HG02938 (cell line): ENCODE results near the gene MANEA.
A peak's percentile ranks its signal among the peaks of the same experiment; 100 is the strongest.
"Not testable (repeated sequence)": the region's sequence is repeated elsewhere in the genome, so short reads cannot be mapped to it uniquely, and the experiment has no call there.

ENCODE experiments used
- ATAC-seq: cut with Tn5 transposase; IDR thresholded peaks from one replicate; pipeline ENCODE4 v1.9.1; 2021; ENCODE audit warnings: mild to moderate bottlenecking, moderate library complexity; ENCODE audit not compliant: unreplicated experiment

MANEA gene, protein sequence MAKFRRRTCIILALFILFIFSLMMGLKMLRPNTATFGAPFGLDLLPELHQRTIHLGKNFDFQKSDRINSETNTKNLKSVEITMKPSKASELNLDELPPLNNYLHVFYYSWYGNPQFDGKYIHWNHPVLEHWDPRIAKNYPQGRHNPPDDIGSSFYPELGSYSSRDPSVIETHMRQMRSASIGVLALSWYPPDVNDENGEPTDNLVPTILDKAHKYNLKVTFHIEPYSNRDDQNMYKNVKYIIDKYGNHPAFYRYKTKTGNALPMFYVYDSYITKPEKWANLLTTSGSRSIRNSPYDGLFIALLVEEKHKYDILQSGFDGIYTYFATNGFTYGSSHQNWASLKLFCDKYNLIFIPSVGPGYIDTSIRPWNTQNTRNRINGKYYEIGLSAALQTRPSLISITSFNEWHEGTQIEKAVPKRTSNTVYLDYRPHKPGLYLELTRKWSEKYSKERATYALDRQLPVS

DNA sequence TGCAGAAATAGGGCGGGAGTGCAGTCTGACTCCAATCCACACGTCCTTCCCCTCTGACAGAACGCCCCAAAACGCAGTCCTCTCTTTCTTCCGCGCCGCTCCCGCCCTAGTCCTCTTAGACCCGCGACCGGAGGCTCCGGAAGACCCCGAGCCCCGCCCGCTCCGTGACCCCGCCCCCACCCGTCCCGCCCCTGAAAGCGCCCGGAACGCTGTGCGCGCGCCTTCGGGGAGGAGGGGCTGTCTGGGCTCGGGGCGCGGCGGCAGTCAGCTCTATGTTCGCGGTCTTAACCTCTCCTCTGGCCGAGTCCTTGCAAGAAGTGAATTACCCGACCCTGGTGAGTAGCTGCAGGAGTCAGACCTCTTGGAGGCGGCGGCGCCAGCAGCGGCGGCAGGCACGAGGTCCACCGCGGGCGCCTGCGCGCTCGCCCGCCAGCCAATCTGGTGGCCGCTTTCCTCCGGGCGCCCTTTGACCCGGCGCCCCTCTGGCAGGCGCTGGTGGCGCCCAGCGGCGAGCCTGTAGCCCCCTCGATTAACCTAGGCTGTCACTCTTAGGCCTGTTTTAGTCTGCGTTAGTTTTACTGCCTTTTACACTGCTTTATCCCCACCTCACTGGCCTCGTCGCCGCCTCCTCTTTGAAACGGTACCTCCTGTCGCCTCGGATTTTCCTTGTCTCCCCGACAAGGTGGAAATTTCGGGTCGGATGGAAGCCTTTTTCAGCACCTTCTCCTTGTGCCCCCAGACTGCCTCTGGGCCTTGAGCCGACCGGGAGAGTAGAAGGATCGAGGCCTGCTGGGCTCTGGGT lies at the start of gene MANEA:
Gene MANEA (plus strand): TSS at position 232 of the 802 bp plus-strand sequence. CDS start 8,905 bp downstream, outside the sequence.
- peak; percentile 77 for ATAC-seq

DNA sequence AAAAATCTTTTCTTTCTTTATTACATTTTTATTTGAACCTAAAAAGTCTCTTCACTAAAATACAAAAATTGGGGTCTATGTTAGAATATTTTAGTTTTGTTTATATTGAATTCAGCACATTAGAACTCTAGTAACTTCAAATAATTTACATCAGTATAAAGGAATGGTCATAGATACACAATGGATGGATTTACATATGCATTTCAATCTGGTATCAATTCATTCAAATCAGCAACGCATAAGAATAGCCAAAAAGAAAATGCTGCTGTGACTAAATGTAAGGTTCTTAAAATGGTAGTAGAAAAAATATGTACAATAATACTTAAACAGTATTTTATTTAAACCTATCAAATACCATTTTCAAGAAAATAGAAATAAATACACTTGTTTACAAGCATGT lies 47.6 kb upstream of the MANEA start:
- no peak for ATAC-seq

DNA sequence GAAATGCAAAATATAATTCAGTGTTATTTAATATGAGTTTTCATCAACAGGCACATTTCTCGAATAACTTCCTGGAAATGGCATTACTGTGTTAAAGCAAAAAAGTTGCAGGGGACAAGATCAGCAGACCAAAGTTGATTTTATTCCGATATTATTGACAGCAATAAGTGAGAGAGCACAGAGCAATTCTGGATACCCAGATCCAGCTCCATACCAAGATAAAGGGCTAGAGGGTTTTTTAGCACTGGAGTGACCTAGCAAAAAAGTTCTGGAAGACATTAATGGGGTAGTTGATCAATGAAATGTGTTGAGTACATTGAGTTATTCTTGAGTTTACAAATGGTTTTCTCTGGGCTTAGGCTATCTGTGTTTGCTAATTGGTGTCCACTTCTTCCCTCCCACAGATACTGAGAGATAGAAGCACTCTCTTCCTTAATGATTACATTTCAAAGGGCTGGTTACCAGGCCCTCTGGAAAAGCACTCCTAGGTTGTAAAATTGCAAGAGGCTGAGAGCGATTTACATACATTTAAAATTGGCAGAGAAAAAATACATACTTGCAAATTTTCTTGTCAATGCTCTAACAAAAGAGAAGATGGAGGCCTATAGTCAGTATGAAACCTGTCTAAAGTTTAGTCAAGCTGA lies 47.0 kb upstream of the MANEA start:
- ATAC-seq: no peak

DNA sequence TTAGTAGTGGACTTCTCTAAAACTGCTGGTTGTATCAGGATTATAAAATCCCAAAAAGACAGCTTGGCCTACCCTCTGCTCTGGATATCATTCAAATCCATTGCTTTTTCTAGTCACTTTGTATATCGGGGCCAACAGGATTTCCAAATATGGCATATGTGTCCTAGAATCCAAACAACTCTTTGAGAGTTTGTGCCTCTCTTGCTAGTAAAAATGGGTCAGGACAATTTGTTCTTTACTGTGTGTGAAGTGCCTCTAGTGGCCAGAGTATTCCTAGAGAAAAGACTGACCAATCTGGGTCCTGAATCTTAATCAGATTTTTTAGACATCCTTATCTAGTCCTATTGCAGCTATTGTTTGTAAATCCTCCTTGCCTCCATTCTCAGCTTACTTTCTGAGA lies 33.5 kb upstream of the MANEA start:
- ATAC-seq: no peak

DNA sequence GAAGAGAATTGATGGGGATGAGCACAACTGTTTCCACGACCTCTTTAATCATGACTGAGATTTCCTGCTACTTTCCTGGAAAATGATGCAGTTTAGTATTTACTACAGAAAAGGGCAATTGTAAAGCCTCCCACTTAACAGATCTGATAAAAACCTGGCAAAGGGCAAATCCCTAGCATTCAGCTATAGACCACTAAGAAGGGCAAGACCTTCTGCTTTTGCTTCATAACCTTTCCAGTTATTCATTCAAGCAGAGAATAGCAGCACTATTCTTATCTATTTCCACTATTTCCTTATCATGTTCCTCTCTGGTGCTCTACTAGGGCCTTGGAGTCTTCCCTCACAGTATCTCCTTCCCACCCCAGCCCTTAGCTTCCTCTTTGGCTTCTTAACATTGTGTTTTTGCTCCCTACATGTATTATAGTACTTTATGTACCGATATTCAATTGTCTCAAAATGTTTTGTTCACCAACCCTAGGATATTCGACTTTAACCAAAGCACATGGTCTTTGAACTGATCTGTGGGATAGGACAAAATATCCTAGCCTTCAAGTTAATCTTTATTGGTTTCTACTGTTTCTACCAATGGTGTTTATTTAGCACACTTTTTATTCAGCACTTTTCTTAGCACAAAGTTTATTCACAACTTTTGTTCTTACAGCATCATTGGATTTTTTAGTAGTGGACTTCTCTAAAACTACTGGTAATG lies 32.7 kb upstream of the MANEA start:
- ATAC-seq: no peak

DNA sequence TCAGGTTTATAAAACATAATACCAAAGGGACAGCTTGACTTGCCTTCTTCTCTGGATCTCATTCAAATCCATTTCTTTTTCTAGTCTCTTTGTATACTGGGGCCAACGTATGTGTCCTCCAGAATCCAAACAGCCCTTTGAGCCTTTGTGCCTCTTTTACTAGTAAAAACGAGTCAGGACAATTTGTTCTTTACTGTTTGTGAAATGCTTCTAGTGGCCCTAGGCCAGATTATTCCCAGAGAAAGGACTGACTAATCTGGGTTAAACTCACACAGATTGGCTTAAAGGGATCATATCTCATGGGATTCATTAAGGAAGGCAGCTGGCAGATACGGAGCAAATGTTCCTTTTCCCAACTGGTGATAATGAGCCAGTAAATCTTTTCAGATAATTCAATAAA lies 32.1 kb upstream of the MANEA start:
- ATAC-seq: no peak

DNA sequence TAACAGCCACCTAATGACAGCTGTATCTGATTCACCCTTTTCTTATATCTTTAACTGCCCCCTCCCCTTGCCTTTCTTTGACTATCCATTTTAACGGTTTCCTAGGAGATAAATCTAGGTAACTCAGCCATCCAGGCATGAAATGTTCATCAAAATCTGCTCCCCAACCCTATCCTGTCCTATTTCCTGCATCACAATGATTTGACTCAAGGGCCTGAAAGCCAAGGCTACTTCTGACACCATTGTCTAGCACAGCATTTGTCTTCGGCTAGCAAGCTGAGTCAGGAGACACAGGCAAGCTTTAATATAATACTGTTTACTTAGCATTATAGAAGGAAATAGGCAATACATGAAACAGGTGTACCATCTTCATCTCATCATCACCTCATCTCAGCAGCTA lies 31.6 kb upstream of the MANEA start:
- ATAC-seq: no peak

DNA sequence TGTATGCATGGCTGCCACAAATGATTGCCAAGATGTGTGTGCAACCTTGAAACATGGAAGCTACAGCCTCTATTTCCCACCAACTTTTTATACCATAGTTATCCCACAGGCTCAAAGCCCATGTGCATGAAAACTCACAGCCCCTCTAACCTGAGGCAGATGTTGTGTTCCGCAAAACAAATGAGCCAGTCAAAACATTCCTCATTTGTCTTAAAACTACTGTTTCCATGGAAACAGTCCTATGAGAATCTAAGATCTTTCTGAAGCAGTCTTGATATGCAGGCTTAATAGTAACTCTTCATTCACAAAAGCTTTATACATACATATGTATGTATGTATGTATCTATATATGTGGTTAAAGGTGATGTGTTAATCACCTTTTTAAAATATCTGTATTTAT lies 31.2 kb upstream of the MANEA start:
- ATAC-seq: no peak

DNA sequence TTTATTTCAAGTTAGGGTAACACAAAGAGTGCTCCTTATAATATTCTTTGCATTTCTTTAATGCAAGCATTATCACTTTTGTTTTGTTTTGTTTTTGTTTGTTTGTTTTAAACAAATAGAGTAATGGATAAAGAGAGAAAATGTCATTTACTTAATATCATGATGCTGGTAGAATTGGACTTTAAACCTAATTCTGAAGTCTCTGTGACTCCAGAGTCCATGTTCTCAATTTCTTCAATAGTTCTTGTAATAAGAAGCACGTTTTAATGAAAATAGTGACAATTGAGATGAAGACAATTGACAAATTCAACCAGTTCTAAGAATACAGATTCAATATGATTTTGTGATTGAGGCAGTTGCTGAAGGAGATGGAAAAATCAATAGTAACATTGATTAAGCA lies 30.3 kb upstream of the MANEA start:
- ATAC-seq: no peak

DNA sequence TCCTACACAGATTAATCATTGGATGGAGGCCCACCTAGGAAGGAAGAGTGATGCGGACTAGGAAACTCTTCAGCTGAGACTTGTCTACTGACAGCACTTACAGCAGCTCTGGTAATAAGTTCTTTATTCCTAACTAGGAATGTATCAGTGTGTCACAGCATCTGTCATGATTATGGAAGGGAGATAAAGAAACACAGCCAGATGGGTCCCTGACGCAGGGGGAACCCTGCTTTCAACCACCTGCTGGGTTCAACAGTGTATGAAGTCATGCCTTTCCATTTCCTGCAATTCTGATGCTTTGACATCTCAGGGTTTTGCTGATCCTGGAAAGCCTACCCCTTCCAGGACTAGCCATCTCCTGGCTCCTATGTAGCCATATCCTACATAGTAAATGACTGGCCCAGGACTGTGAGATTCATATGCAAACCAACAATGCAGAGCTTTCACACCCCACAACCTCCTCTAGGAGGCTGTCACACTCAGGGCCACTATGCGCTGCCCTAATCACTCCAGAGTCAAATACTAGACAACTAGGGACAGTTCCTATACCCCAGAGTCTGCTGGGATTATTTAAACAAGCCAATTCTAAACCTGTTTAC lies 29.0 kb upstream of the MANEA start:
- no peak for ATAC-seq

DNA sequence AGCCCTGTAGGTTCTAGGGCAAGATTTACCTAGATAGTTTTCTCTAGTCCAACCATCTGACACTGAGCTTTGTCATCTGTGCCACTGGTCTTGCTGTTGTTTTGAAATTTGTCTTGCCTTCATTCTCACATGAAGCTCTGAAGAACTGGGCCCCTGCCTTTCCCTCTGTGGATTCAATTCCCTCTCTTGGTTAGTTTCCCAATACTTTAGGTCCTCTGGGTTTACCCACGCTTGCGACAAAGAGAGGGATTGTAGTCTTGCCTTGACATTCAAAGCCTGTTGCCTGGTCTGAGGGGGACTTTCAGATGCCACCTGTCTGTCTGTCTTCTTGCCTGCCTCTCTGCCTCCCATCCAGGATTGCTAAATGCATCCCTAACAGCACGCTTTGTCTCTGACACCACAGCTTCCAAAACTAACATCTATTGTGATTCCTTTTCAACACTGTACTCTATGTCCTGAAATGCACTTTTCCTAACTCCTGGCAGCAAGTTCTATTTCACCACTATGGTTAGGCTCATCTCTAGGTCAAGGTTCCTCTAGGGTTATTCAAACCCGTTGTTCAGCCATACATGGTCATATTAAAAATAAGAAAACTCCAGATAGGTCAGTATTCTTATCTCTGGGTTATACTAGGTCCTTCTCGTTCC lies 25.5 kb upstream of the MANEA start:
- no peak for ATAC-seq

DNA sequence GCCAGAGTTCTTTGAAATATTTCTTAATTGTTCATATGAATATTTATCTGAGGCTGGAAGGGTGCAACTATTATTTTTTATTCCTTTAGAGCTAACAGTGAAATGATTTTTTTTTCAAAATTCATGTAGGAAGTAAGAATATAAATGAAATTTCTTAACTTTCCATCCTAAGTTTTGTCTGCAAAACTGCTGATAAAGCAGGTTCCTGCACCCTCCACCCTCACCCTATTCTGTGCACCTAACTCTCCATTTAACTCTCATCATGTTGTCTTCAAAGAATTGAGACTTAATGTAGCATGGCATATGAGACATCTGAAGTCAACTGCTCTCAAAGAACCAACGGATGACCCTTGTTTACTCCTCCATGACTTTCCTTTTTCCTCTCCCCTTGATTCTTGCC lies 23.5 kb upstream of the MANEA start:
- ATAC-seq: no peak

DNA sequence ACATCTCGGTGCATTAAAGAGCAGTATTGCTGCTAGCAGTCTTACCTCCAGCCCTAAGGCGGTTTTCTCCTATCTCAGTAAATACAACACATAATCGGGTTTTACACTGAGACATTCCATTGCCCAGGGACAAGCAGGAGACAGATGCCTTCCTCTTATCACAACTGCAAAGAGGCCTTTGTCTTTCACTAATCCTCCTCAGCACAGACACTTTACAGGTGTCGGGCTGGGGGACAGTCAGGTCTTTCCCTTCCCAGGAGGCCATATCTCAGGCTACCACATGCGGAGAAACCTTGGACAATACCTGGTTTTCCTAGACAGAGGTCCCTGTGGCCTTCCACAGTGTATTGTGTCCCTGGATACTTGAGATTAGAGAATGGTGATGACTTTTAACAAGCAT lies 16.4 kb upstream of the MANEA start:
- ATAC-seq: not testable (repeated sequence)

DNA sequence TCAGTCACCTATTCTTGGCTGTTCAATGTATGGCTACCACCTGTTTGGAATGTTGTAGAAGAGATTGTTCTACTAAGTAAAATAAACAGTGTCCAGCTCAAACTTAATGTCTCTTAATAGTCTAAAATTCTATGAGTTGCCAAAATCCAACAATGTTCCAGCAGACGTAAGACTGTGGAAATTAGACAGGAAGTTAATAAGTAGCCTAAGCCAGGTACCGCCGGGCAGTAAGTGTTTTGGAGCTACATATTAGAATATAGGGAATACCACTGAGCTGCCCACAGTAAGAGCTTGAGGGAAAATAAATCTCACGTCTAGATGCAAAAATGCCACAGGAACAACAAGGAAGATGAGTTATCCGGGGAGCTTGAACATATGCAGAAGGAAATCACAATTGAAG lies 7.8 kb upstream of the MANEA start:
- ATAC-seq: no peak

DNA sequence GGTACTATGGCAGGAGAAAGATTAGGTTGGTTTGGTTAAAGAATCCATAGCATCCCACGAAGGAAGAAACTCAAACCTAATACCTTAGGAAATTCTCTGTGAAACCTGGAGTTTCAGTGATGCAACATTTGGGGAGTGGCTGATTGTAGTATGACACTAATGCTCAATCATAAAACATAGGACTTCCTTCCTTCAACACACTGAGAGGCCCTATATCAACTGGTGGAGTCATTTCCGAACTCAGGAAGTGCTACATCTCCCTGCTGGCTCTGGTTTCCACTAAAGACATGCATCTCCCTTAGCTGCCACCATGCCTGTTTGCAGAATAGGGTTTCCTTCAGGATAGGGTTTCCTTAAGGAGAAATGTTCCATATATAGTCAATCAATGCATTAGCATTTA lies 5.2 kb upstream of the MANEA start:
- ATAC-seq: no peak

DNA sequence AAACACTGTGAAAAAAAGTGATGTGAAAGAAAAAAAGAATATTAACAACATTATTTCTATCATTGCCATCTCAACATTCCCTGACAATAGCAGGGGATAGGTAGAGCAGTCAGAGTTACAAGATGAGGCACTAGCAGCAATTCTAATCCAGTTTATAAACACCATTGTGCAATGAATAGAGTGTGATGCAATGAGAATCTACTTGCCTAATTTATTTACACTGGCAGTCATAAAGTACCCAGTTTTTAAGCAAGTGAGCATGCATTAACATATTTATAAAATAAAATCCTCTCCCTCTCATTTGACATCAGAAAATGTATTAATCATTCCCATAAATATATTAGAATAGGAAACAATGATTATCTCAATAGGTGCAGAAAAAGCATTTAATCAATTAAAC lies 2.5 kb upstream of the MANEA start:
- no peak for ATAC-seq

DNA sequence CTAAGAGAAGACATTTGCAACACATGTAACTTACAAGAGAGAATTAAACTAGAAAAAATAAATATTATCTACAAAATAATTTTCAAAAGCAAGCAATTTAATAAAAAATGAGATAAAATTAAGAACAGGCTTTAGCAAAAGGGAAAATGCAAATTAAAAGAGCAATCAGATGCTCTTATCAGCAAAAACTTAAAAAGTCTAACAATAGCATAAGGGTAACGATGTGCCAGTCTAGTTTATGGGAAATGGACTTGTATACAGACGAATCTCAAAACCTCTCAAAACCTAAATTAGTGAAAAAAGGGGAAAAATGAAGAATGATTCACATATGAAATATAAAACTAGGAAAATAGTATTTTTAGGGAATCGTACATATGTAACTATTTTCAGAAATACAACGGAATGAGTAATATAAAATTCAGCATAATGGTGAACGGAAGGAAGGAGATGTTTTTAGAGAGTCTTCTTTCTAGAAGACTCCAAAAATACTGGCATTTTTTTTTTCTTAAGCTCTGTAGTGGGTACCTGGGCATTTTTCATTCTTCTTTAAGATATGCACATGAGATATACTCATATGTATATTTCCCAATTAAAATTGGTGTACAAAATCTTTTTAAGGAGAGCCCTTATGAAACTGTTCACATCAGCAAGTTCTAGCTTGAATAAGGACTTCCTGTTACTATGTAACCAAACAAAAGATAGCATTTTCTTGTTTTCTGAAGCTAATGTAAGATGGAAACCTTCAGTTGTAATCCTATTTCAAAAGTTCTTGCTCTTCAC lies 927 bp upstream of the MANEA start:
- ATAC-seq: peak; percentile 24

DNA sequence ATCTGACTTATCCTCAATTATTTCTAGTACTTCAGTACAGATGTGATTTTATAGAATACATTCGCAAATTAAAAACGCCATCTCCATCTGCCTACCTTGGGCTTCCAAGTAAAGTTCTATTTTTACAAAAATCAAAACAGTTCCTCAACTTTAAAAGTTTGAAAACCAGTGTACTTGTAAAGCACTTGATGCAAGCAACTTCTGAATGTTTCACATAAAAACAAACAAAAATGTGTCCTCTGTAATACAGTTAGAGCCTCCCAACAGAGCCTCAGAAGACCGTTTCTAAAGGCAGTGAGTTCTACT lies 384 bp upstream of the MANEA start:
- no peak for ATAC-seq

DNA sequence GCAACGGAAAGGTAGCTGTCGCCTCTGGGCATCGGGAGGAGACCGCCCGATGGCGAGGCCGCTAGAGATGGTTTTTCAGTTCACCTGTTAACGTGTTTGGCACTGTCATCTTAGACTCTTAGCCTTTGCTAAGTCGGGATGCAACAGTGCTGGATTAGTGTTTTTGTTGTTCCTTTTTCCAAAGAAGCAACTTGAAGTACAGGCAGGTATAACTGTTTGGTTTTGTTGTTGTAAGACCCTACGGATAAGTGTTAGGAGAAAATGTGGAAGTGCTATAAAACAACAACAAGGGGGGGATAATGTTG lies 723 bp downstream of the MANEA start:
- ATAC-seq: peak; percentile 11

DNA sequence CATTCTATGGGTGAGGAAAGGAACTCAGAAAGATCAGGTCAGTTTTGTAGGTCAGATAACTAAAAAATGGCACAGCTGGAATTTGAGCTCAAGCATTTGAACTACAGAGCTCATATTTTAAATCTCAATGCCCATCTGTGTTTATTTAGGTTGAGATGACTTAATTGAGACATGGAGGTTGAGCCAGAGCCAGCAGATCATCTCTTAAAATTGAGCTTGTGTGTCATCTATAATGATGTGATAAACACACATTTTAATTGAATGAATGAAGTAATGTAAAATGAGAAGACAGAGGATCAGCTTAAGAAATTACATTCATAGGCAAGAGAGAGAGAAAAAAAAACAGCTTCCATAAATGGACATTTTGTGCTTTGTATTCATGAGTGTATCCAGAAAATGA lies 3.7 kb downstream of the MANEA start:
- ATAC-seq: no peak
